Mesenchymal stem cell (in vitro differentiated cells and primary cell): ENCODE data around the gene FA2H.

Experiments
- DNase-seq: peaks from one replicate; pipeline ENCODE4 v3.0.0-alpha.2; 2013
- H2AFZ ChIP-seq: one replicate; pipeline ENCODE4 v1.6.1; 2013; ENCODE audit warnings: low read depth, mild to moderate bottlenecking, control low read depth, inconsistent platforms, low read length, moderate library complexity
- H2AK5ac ChIP-seq: 2 replicates; pipeline ENCODE4 v1.6.1; 2013; ENCODE audit warnings: low read length, moderate library complexity, mild to moderate bottlenecking, inconsistent platforms; ENCODE audit not compliant: severe bottlenecking
- H2BK120ac ChIP-seq: one replicate; pipeline ENCODE4 v1.6.1; 2013; ENCODE audit warnings: low read depth, mild to moderate bottlenecking, inconsistent platforms, low read length, moderate library complexity
- H2BK12ac ChIP-seq, 2 experiments: one replicate each; pipeline ENCODE4 v1.6.1; 2013; ENCODE audit warnings: inconsistent platforms in 2 of 2, low read length in 2 of 2, mild to moderate bottlenecking in 2 of 2, moderate library complexity in 2 of 2, control low read depth in 1 of 2
- H2BK15ac ChIP-seq: one replicate; pipeline ENCODE4 v1.6.1; 2013; ENCODE audit warnings: mild to moderate bottlenecking, low read depth, inconsistent platforms; ENCODE audit not compliant: poor library complexity, severe bottlenecking
- H2BK5ac ChIP-seq: 2 replicates; pipeline ENCODE4 v1.6.1; 2013; ENCODE audit warnings: low read depth, mild to moderate bottlenecking, low read length, control low read depth, inconsistent platforms; ENCODE audit not compliant: poor library complexity, severe bottlenecking
- H3K14ac ChIP-seq, 2 experiments: one replicate each; pipeline ENCODE4 v1.6.1; 2013; ENCODE audit warnings: inconsistent platforms in 2 of 2, low read length in 2 of 2, control low read depth in 1 of 2, mild to moderate bottlenecking in 1 of 2, moderate library complexity in 1 of 2
- H3K18ac ChIP-seq, 2 experiments: one replicate each; pipeline ENCODE4 v1.6.1; 2013; ENCODE audit warnings: inconsistent platforms in 2 of 2, low read length in 2 of 2, control low read depth in 1 of 2, low read depth in 1 of 2, mild to moderate bottlenecking in 1 of 2
- H3K23ac ChIP-seq, 2 experiments: one replicate each; pipeline ENCODE4 v1.6.1; 2013; ENCODE audit warnings: inconsistent platforms in 2 of 2, low read length in 2 of 2, mild to moderate bottlenecking in 2 of 2, moderate library complexity in 2 of 2, control low read depth in 1 of 2
- H3K27ac ChIP-seq: 2 replicates; pipeline ENCODE4 v1.5.1; 2013; ENCODE audit warnings: mild to moderate bottlenecking, moderate library complexity, low read length, control low read depth, inconsistent platforms; ENCODE audit not compliant: poor library complexity, severe bottlenecking
- H3K27me3 ChIP-seq, 2 experiments: 2 replicates each; pipeline versions ENCODE4 v1.6.1 to v1.7.0; 2013; ENCODE audit warnings: low read length in 2 of 2, mild to moderate bottlenecking in 2 of 2, moderate library complexity in 2 of 2, control low read depth in 1 of 2, inconsistent platforms in 1 of 2; ENCODE audit not compliant: control insufficient read depth in 1 of 2, insufficient read depth in 1 of 2
- H3K36me3 ChIP-seq, 2 experiments: 2 replicates each; pipeline versions ENCODE4 v1.6.1 to v1.7.0; 2013; ENCODE audit warnings: low read length in 2 of 2, control low read depth in 1 of 2, inconsistent platforms in 1 of 2, low read depth in 1 of 2, mild to moderate bottlenecking in 1 of 2; ENCODE audit not compliant: insufficient read depth in 2 of 2, control insufficient read depth in 1 of 2
- H3K4ac ChIP-seq, 2 experiments: one replicate each; pipeline ENCODE4 v1.6.1; 2013; ENCODE audit warnings: inconsistent platforms in 2 of 2, low read length in 2 of 2, mild to moderate bottlenecking in 2 of 2, moderate library complexity in 2 of 2, control low read depth in 1 of 2, low read depth in 1 of 2
- H3K4me1 ChIP-seq: 2 replicates; pipeline ENCODE4 v1.6.1; 2013; ENCODE audit warnings: low read depth, low read length, control low read depth; ENCODE audit not compliant: control insufficient read depth, insufficient read depth
- H3K4me2 ChIP-seq: 2 replicates; pipeline ENCODE4 v1.6.1; 2013; ENCODE audit warnings: low read length, mild to moderate bottlenecking, inconsistent platforms; ENCODE audit not compliant: poor library complexity, severe bottlenecking
- H3K4me3 ChIP-seq, 2 experiments: 2 replicates each; pipeline versions ENCODE4 v1.5.1 to v1.7.0; 2013; ENCODE audit warnings: low read length in 2 of 2, mild to moderate bottlenecking in 2 of 2, control low read depth in 1 of 2, low read depth in 1 of 2; ENCODE audit not compliant: insufficient read depth in 1 of 2
- H3K79me1 ChIP-seq: replicated peaks from 2 replicates; pipeline ENCODE4 v1.6.1; 2013; ENCODE audit warnings: mild to moderate bottlenecking, control low read depth, low read length, inconsistent platforms; ENCODE audit not compliant: poor library complexity, severe bottlenecking
- H3K9ac ChIP-seq: 2 replicates; pipeline ENCODE4 v1.7.0; 2013; ENCODE audit warnings: mild to moderate bottlenecking, low read length, moderate library complexity
- H3K9me3 ChIP-seq: 2 replicates; pipeline ENCODE4 v1.7.0; 2013; ENCODE audit warnings: mild to moderate bottlenecking, low read length; ENCODE audit not compliant: control insufficient read depth
- H4K8ac ChIP-seq: one replicate; pipeline ENCODE4 v1.6.1; 2013; ENCODE audit warnings: inconsistent platforms, mild to moderate bottlenecking, low read length, moderate library complexity
- H4K91ac ChIP-seq: one replicate; pipeline ENCODE4 v1.6.1; 2013; ENCODE audit warnings: mild to moderate bottlenecking, low read length, inconsistent platforms
- WGBS: methylation state at CpG from one replicate; pipeline ENCODE4 v1.1.7; 2013; ENCODE audit warnings: mixed read lengths; 5-methylcytosine and 5-hydroxymethylcytosine counted together

The FA2H gene

DNA sequence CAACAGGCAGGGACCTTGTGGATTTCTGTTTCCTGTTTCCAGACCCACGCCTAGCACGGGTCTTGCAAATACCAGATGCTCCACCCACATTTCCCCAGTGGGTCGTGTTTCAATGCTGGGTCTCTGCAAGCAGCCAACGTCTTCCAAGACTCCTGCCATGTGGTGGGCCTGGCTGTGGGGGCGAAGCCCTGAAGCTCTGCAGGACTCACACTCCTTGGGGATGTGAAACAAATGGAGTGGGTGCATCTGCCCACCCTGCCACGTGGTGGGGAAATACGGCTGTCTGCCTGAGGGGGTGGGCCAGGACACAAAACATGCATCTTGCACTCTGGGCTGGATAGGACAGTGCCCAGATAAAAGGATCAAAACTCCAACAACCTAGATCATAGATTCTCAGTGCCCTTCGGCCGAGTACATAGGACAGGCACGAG, 32.6 kb downstream of the FA2H start:
- Histone ChIP-seq H3K79me1 (no peaks in the 10 kb centered on the region), H3K9ac (no peak overlapping the region), H3K4ac (no peak overlapping the region), H2AFZ (no peak overlapping the region), H2BK12ac (no peak overlapping the region), H3K18ac (no peak overlapping the region), H4K8ac (no peak overlapping the region), H2BK15ac (peak overlapping the region; percentile 57), H3K36me3 (no peaks in the 10 kb centered on the region), H3K14ac (no peak overlapping the region), H3K27me3 (peaks cover 0 to 24% of the 10 kb centered on the region in 2 experiments), H3K27ac (no peak overlapping the region), H4K91ac (peak overlapping the region; percentile 11), H2BK120ac (no peak overlapping the region), H2BK5ac (no peak overlapping the region), H3K4me2 (no peak overlapping the region), H3K9me3 (no peaks in the 10 kb centered on the region), H3K4me1 (peaks cover 35% of the 10 kb centered on the region), H3K4me3 (no peak overlapping the region), H2AK5ac (no peak overlapping the region), H3K23ac (no peak overlapping the region)
- 41% methylated on average over 8 of the region's 10 CpGs for WGBS
- DNase-seq, result peak; percentile 18

DNA sequence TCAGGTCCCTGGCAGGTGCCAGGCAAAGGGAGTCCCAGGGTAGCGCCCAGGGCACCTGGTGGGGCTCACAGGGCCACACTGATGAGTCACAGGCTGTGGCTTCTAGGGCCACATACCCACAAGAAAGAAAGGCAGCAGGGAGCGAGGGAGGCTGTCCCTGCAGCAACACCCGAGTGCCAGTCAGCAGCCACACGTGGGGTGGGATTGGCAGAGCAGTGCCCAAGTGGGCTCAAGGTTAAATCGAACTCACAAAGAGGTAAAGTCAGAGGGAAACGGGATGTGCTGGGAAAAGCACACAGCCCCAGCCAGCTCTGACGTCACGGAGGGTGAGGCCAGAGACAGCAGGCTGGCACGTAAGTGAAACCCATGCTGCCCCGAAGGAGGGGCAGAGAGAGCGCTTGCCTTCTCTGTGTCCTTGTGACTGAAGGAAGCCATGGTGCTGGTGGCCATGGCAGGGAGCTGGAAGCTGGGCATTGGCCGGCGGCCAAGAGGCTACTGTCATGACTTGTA, 33.8 kb downstream of the FA2H start:
- WGBS, result 95% methylated on average over 13 of the region's 13 CpGs
- Histone ChIP-seq H3K4ac (peak overlapping the region in 1 of 2 experiments; percentile 35), H2BK5ac (no peak overlapping the region), H4K91ac (no peak overlapping the region), H2BK120ac (no peak overlapping the region), H3K4me1 (peaks cover 39% of the 10 kb centered on the region), H2AK5ac (no peak overlapping the region), H3K4me3 (no peak overlapping the region), H3K27me3 (peaks cover 0 to 25% of the 10 kb centered on the region in 2 experiments), H3K36me3 (no peaks in the 10 kb centered on the region), H3K23ac (no peak overlapping the region), H3K27ac (no peak overlapping the region), H2BK12ac (peak overlapping the region; percentile 4 to 9), H3K4me2 (no peak overlapping the region), H3K14ac (peak overlapping the region in 1 of 2 experiments; percentile 63), H4K8ac (peak overlapping the region; percentile 32), H3K79me1 (no peaks in the 10 kb centered on the region), H2AFZ (no peak overlapping the region), H2BK15ac (no peak overlapping the region), H3K9me3 (no peaks in the 10 kb centered on the region), H3K18ac (no peak overlapping the region), H3K9ac (no peak overlapping the region)
- DNase-seq, result no peak

DNA sequence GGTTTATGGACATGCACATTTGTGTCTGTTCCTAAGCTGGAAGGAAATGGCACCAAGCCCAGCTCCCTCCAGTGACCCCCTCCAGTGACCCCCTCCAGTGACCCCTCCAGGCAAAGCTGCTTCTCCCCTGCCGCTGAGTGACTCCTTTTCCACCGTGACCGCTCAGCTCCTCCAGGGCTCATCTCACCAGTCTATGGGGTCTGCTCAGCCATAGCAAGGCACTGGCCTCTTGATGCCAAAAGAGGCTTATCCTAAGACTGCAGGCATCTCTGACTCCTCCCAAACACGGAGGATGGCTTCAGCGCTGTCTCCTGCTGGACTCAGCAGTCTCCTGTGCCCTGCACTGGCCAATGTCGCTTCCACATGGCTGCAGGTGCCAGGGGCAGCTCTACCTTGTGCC, 35.3 kb downstream of the FA2H start:
- no peak for DNase-seq
- peaks cover 47% of the 10 kb centered on the region for H3K4me1 ChIP-seq

DNA sequence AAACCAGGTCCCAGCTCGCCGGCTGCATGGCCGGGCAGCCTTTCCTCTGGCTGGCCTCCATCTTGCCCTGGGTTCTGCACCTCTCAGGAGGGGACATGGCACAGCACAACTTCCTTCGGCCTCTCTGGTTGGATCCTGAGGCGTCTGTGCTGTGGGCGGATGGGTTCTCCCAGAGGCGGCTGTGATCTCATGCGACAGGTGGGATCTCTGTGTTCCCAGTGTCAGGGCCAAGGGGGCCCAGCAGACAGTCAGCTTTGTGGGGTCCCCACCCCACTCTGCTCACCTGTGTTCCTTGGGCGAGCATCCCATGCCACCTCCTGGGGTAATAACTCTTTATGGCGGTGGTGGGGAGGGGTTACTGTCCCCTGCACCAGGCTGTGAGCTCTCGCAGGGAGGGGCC, 35.8 kb downstream of the FA2H start:
- no peaks in the 10 kb centered on the region for H3K36me3 ChIP-seq
- H4K91ac ChIP-seq, result no peak overlapping the region
- H2AFZ ChIP-seq, result no peak overlapping the region
- no peak overlapping the region for H3K4me3 ChIP-seq
- peak overlapping the region; percentile 39 for H2BK15ac ChIP-seq
- H3K9me3 ChIP-seq, result no peaks in the 10 kb centered on the region
- H3K4ac ChIP-seq, result no peak overlapping the region
- H2AK5ac ChIP-seq, result no peak overlapping the region
- no peak overlapping the region for H3K9ac ChIP-seq
- H3K4me2 ChIP-seq, result no peak overlapping the region
- no peak overlapping the region for H3K18ac ChIP-seq
- WGBS, result 93% methylated on average over 10 of the region's 11 CpGs
- H2BK120ac ChIP-seq, result no peak overlapping the region
- H2BK12ac ChIP-seq, result no peak overlapping the region
- peaks cover 0 to 27% of the 10 kb centered on the region in 2 experiments for H3K27me3 ChIP-seq
- no peaks in the 10 kb centered on the region for H3K79me1 ChIP-seq
- H3K27ac ChIP-seq, result no peak overlapping the region
- peak overlapping the region in 1 of 2 experiments; percentile 26 for H3K14ac ChIP-seq
- H4K8ac ChIP-seq, result no peak overlapping the region
- no peak for DNase-seq
- H3K4me1 ChIP-seq, result peaks cover 49% of the 10 kb centered on the region
- H2BK5ac ChIP-seq, result no peak overlapping the region
- no peak overlapping the region for H3K23ac ChIP-seq

More for the DNA sequence above, 35.3 kb downstream of the FA2H start:
- H3K4me3 ChIP-seq, result no peak overlapping the region
- H3K79me1 ChIP-seq, result no peaks in the 10 kb centered on the region
- H3K23ac ChIP-seq, result no peak overlapping the region
- peak overlapping the region; percentile 13 for H4K8ac ChIP-seq
- H3K36me3 ChIP-seq, result no peaks in the 10 kb centered on the region
- H2BK120ac ChIP-seq, result no peak overlapping the region
- no peak overlapping the region for H2AFZ ChIP-seq
- no peak overlapping the region for H2BK5ac ChIP-seq
- H3K27ac ChIP-seq, result no peak overlapping the region
- peak overlapping the region in 1 of 2 experiments; percentile 8 for H3K18ac ChIP-seq
- H3K9me3 ChIP-seq, result no peaks in the 10 kb centered on the region
- peaks cover 0 to 25% of the 10 kb centered on the region in 2 experiments for H3K27me3 ChIP-seq
- WGBS, result 75% methylated on average over 6 of the region's 6 CpGs
- peak overlapping the region in 1 of 2 experiments; percentile 7 for H3K14ac ChIP-seq
- H2BK12ac ChIP-seq, result no peak overlapping the region
- H2AK5ac ChIP-seq, result no peak overlapping the region
- no peak overlapping the region for H3K9ac ChIP-seq
- no peak overlapping the region for H3K4me2 ChIP-seq
- no peak overlapping the region for H3K4ac ChIP-seq
- H2BK15ac ChIP-seq, result no peak overlapping the region
- H4K91ac ChIP-seq, result peak overlapping the region; percentile 41
